Testis (tissue), 3 donors: ENCODE results near the gene HRH1. TPM values are rescaled to one million over a fixed set of nuclear protein-coding genes. Genes with fewer than 3 reads are reported as not detected.

Experiments used
- DNase-seq: peaks from one replicate; pipeline ENCODE4 v3.0.0-alpha.2; 2019
- H3K27ac ChIP-seq, 2 donors: fragments of 200-600 bp; sonication (generic); one replicate each; pipeline ENCODE4 v1.5.1; 2019
- H3K27me3 ChIP-seq: fragments of 200-600 bp; sonication (generic); one replicate; pipeline ENCODE4 v1.5.1; 2019
- H3K36me3 ChIP-seq: fragments of 200-600 bp; sonication (generic); one replicate; pipeline ENCODE4 v1.5.1; 2017; ENCODE audit warnings: low read depth; ENCODE audit errors: missing control alignments
- H3K4me1 ChIP-seq: fragments of 200-600 bp; sonication (generic); one replicate; pipeline ENCODE4 v1.5.1; 2019
- H3K4me3 ChIP-seq, 2 donors: fragments of 200-600 bp; sonication (generic); one replicate each; pipeline ENCODE4 v1.5.1; 2017 to 2019
- H3K9me3 ChIP-seq: fragments of 200-600 bp; sonication (generic); one replicate; pipeline ENCODE4 v1.5.1; 2017
- CTCF ChIP-seq, 3 experiments: fragments of 450-650 bp in 2 of 3; fragments of 200-600 bp in 1 of 3; sonication (generic) in 1 of 3; IDR thresholded peaks; one replicate each; pipeline ENCODE4 v1.5.1; 2016 to 2019; ENCODE audit warnings: antibody characterized with exemption in 3 of 3, mild to moderate bottlenecking in 2 of 3, moderate library complexity in 1 of 3
- POLR2A ChIP-seq: fragments of 450-650 bp; IDR thresholded peaks from one replicate; pipeline ENCODE4 v1.6.1; 2017; ENCODE audit warnings: antibody characterized with exemption, mild to moderate bottlenecking, moderate library complexity
- WGBS, 2 donors: methylation state at CpG; one replicate each; pipeline ENCODE4 v1.1.5; 2018; 5-methylcytosine and 5-hydroxymethylcytosine counted together
- intact Hi-C: fragments of 100-400 bp; cut with DNase I; formaldehyde crosslinking; loops from one replicate; pipeline ENCODE4 v1.15.1; 2023; ENCODE audit warnings: low total_unique reads
- polyA plus RNA-seq: library from polyadenylated mRNA; stranded (reverse); fragments of 350-450 nt; fragmentation: Illumina TruSeq; extraction: RNeasy Lipid Tissue Mini Kit (QIAGEN cat#74804); gene quantifications from one replicate; pipeline ENCODE4 v1.2.3, GENCODE V29; 2014; ENCODE audit warnings: low read depth, low replicate concordance; ENCODE audit not compliant: insufficient read depth
- total RNA-seq, 2 donors: library from RNA; depleted of rRNA; stranded (reverse); fragments of >200 nt; gene quantifications; one replicate each; pipeline ENCODE4 v1.2.3, GENCODE V29; 2016

The HRH1 gene
- total and polyA plus RNA-seq, 3 donors from 2014 or later, result 1.6 to 3.2 (median 2.5) TPM

GRCh38 chr3:11146773-11147660 is 7.3 kb upstream of the HRH1 start:
- Histone ChIP-seq H3K36me3 (no peaks in the 10 kb centered on the region), H3K4me1 (no peaks in the 10 kb centered on the region), H3K9me3 (no peaks in the 10 kb centered on the region), H3K27me3 (no peaks in the 10 kb centered on the region), H3K27ac (no peak overlapping the region), H3K4me3 (no peak overlapping the region)
- DNase-seq, result no peak
- 90 to 92% methylated on average over 6 of the region's 6 CpGs for WGBS, 2 donors
- TF ChIP-seq CTCF (IDR thresholded peaks at IDR 0.05) (no peak), POLR2A (no peak)
- intact Hi-C loops, result no loop called here

GRCh38 chr3:11150256-11150655 is 4.0 kb upstream of the HRH1 start:
- TF ChIP-seq CTCF (IDR thresholded peaks at IDR 0.05), result no peak
- no peak for TF ChIP-seq POLR2A

GRCh38 chr3:11152301-11152700 is 2.0 kb upstream of the HRH1 start:
- no peaks in the 10 kb centered on the region for H3K36me3 ChIP-seq
- WGBS, 2 donors, result 62 to 74% methylated on average over 2 of the region's 2 CpGs
- no peak for TF ChIP-seq CTCF (IDR thresholded peaks at IDR 0.05)
- no peak for TF ChIP-seq POLR2A
- no peak overlapping the region for H3K27ac ChIP-seq
- H3K4me1 ChIP-seq, result peaks cover 11% of the 10 kb centered on the region
- no peaks in the 10 kb centered on the region for H3K9me3 ChIP-seq
- intact Hi-C loops, result no loop called here
- no peaks in the 10 kb centered on the region for H3K27me3 ChIP-seq
- DNase-seq, result no peak
- H3K4me3 ChIP-seq, result no peak overlapping the region

More at GRCh38 chr3:11150256-11150655, 4.0 kb upstream of the HRH1 start:
- Histone ChIP-seq H3K4me1 (peaks cover 7% of the 10 kb centered on the region), H3K27ac (no peak overlapping the region), H3K36me3 (no peaks in the 10 kb centered on the region), H3K9me3 (no peaks in the 10 kb centered on the region), H3K27me3 (no peaks in the 10 kb centered on the region), H3K4me3 (no peak overlapping the region)
- WGBS, 2 donors, result 78 to 82% methylated on average over 7 of the region's 7 CpGs
- intact Hi-C loops, result no loop called here
- no peak for DNase-seq

GRCh38 chr3:11154953-11155325 is 646 bp downstream of the HRH1 start:
- peak overlapping the region; percentile 55 to 59 for H3K4me3 ChIP-seq
- no peaks in the 10 kb centered on the region for H3K9me3 ChIP-seq
- no peak for TF ChIP-seq POLR2A
- no peaks in the 10 kb centered on the region for H3K27me3 ChIP-seq
- 2% methylated on average over 10 of the region's 10 CpGs for WGBS, 2 donors
- no peaks in the 10 kb centered on the region for H3K36me3 ChIP-seq
- intact Hi-C loops, result no loop called here
- peak overlapping the region in 1 of 2 donors; percentile 10 for H3K27ac ChIP-seq
- peaks cover 11% of the 10 kb centered on the region for H3K4me1 ChIP-seq
- DNase-seq, result no peak

- Histone ChIP-seq H3K9me3 (no peaks in the 10 kb centered on the region), H3K4me1 (peaks cover 11% of the 10 kb centered on the region), H3K4me3 (peak overlapping the region; percentile 55 to 59)
Observed at GRCh38 chr3:11155341-11156025, 1.2 kb downstream of the HRH1 start.

More at GRCh38 chr3:11155341-11156025, 1.2 kb downstream of the HRH1 start:
- Histone ChIP-seq H3K36me3 (no peaks in the 10 kb centered on the region), H3K27ac (no peak overlapping the region), H3K27me3 (no peaks in the 10 kb centered on the region)
- peak; percentile 82 for DNase-seq
- 3 to 5% methylated on average over 7 to 8 of the region's 8 CpGs for WGBS, 2 donors
- peak in 2 of 3 experiments; percentile 51 to 63 for TF ChIP-seq CTCF (IDR thresholded peaks at IDR 0.05)
- TF ChIP-seq POLR2A, result no peak
- intact Hi-C loops, result no loop called here
